HG03442 (cell line): Measurements from ENCODE around the gene TBC1D16.
"Not testable (repeated sequence)": the region's sequence is repeated elsewhere in the genome, so short reads cannot be mapped to it uniquely, and the experiment has no call there.

ENCODE experiments used
- ATAC-seq: cut with Tn5 transposase; IDR thresholded peaks from one replicate; pipeline ENCODE4 v1.9.1; 2021; ENCODE audit warnings: mild to moderate bottlenecking, moderate library complexity; ENCODE audit not compliant: unreplicated experiment

TBC1D16 gene

GRCh38 chr17:79897243-79898063 is 138.2 kb downstream of the TBC1D16 start:
- no peak for ATAC-seq

GRCh38 chr17:79893457-79893856 is 142.2 kb downstream of the TBC1D16 start:
- ATAC-seq = not testable (repeated sequence)

GRCh38 chr17:79892457-79893241 is 143.0 kb downstream of the TBC1D16 start:
- no peak for ATAC-seq

GRCh38 chr17:79891113-79891730 is 144.4 kb downstream of the TBC1D16 start:
- ATAC-seq = no peak

GRCh38 chr17:79890706-79891105 is 145.0 kb downstream of the TBC1D16 start:
- ATAC-seq = no peak

- no peak for ATAC-seq
These were observed 146.6 kb downstream of the TBC1D16 start for GRCh38 chr17:79888811-79889634.

GRCh38 chr17:79888009-79888540 is 147.6 kb downstream of the TBC1D16 start:
- no peak for ATAC-seq

- ATAC-seq = no peak
These were observed 148.2 kb downstream of the TBC1D16 start for GRCh38 chr17:79887451-79887991.

- no peak for ATAC-seq
These were observed 152.5 kb downstream of the TBC1D16 start for GRCh38 chr17:79883202-79883601.
